Nephron (organoid): Measurements from ENCODE around the gene ST3GAL5.

Experiments used
- H3K27ac Mint-ChIP-seq, 3 experiments: 2 replicates each; pipeline ENCODE4 v1.8.0; 2020; ENCODE audit warnings: mixed read lengths in 3 of 3, mild to moderate bottlenecking in 2 of 3, moderate library complexity in 1 of 3
- H3K27me3 Mint-ChIP-seq: 2 replicates; pipeline ENCODE4 v1.8.0; 2021; ENCODE audit warnings: low read depth, mild to moderate bottlenecking, moderate library complexity, mixed read lengths
- H3K36me3 Mint-ChIP-seq: 2 replicates; pipeline ENCODE4 v1.8.0; 2020; ENCODE audit warnings: low read depth, mixed read lengths
- H3K4me1 Mint-ChIP-seq: 2 replicates; pipeline ENCODE4 v1.8.0; 2020; ENCODE audit warnings: mixed read lengths
- H3K4me3 Mint-ChIP-seq, 3 experiments: 2 replicates each; pipeline ENCODE4 v1.8.0; 2020; ENCODE audit warnings: mild to moderate bottlenecking in 3 of 3, mixed read lengths in 3 of 3, moderate library complexity in 2 of 3
- H3K9me3 Mint-ChIP-seq: 2 replicates; pipeline ENCODE4 v1.8.0; 2020; ENCODE audit warnings: mixed read lengths
- TF ChIP-seq, protein P1 (sequence below), 3 experiments: fragments of 200-600 bp; sonication (generic); IDR thresholded peaks; one replicate each; pipeline ENCODE4 v1.5.0; 2021; ENCODE audit warnings: antibody characterized with exemption in 3 of 3; ENCODE audit not compliant: unreplicated experiment in 3 of 3

ST3GAL5 gene

DNA sequence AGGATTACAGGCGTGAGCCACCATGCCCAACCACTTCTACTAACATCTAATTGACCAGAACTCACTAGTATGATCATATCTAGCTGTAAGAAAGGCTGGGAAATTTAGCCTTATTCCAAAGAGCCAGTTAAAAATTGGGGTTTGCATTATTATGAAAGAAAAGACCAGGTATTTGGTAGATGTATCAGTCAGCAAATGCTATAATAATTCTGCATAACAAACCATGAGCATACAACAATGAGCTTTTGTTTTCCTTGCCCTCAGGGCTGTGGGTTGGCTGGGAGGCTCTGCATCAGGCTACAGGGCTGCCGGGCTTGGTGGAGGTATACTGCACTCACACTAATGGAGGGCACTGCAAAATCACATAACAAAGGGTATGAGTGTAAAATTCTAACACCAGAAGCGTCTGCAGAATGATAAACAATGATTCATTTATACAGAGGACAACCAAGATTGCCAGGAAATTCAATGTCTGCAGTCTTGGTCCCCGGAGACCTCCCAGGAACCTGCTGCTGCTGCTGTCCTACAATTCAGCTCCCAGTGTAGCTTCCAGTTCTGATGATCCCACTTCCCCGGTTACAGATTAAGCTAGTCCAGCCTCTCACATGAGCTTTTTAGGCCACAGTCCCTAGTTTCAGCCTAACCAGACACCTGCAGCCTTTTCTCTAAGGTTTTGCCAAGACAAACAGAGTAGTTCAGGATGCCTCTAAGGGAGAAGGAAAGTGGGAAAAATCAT lies 32.2 kb upstream of the ST3GAL5 start:
- peaks cover 23% of the 10 kb centered on the region for H3K4me1 Mint-ChIP-seq
- H3K9me3 Mint-ChIP-seq = no peaks in the 10 kb centered on the region
- TF ChIP-seq, protein P1, sequence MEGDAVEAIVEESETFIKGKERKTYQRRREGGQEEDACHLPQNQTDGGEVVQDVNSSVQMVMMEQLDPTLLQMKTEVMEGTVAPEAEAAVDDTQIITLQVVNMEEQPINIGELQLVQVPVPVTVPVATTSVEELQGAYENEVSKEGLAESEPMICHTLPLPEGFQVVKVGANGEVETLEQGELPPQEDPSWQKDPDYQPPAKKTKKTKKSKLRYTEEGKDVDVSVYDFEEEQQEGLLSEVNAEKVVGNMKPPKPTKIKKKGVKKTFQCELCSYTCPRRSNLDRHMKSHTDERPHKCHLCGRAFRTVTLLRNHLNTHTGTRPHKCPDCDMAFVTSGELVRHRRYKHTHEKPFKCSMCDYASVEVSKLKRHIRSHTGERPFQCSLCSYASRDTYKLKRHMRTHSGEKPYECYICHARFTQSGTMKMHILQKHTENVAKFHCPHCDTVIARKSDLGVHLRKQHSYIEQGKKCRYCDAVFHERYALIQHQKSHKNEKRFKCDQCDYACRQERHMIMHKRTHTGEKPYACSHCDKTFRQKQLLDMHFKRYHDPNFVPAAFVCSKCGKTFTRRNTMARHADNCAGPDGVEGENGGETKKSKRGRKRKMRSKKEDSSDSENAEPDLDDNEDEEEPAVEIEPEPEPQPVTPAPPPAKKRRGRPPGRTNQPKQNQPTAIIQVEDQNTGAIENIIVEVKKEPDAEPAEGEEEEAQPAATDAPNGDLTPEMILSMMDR (IDR thresholded peaks at IDR 0.05; ENCODE audit: unreplicated experiment in 3 of 3) = no peak

DNA sequence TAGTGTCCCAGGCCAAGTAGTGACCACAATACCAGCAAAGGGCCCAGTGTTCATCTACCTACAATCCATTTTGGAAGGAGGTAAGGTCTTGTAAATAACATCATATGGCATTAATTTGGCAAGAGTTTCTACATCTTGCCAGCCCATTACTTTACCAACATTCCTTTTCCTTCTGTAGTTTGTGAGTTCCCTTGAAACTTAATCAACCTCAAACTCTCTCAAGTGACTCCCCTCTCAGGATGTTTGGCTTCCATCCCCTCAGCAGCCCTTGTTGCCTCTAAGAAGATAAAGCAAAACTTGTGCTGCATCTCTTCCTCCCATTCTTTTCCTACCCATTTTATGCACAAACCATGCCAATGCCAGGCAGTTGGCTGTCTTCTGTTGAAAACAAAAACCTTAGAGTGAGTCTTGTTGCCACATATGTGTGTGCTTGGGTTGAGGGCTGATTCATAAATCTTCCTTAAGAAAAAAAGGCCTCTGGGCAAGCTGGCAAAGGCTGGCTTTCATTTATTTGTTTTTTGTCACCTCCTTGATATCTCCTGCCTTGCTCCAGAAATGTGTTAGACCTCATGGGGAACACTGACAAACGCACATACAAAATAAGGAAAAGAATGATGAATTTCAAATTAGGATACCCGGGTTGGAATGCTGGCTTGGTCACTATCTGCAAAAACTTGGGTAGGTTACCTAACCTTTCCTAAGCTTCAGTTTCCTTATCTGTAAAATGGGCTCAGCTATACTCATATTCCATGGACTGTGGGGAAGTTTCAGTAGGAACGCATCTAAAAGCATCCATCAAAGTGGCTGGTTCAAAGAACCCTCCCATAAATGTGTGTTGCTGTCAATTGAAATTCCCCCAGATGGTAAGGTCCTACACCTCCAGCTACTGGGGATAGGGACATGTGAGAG lies 29.4 kb upstream of the ST3GAL5 start:
- H3K27ac Mint-ChIP-seq = no peak overlapping the region
- no peaks in the 10 kb centered on the region for H3K36me3 Mint-ChIP-seq
- H3K4me3 Mint-ChIP-seq = no peak overlapping the region
- no peaks in the 10 kb centered on the region for H3K27me3 Mint-ChIP-seq
- TF ChIP-seq, protein P1 (IDR thresholded peaks at IDR 0.05; ENCODE audit: unreplicated experiment in 3 of 3) = no peak
- H3K9me3 Mint-ChIP-seq = no peaks in the 10 kb centered on the region
- peaks cover 24% of the 10 kb centered on the region for H3K4me1 Mint-ChIP-seq

More for the DNA sequence above, 32.2 kb upstream of the ST3GAL5 start:
- peaks cover 3% of the 10 kb centered on the region for H3K27me3 Mint-ChIP-seq
- no peaks in the 10 kb centered on the region for H3K36me3 Mint-ChIP-seq
- H3K27ac Mint-ChIP-seq = peak overlapping the region; percentile 72 to 78 (median 78)
- no peak overlapping the region for H3K4me3 Mint-ChIP-seq

DNA sequence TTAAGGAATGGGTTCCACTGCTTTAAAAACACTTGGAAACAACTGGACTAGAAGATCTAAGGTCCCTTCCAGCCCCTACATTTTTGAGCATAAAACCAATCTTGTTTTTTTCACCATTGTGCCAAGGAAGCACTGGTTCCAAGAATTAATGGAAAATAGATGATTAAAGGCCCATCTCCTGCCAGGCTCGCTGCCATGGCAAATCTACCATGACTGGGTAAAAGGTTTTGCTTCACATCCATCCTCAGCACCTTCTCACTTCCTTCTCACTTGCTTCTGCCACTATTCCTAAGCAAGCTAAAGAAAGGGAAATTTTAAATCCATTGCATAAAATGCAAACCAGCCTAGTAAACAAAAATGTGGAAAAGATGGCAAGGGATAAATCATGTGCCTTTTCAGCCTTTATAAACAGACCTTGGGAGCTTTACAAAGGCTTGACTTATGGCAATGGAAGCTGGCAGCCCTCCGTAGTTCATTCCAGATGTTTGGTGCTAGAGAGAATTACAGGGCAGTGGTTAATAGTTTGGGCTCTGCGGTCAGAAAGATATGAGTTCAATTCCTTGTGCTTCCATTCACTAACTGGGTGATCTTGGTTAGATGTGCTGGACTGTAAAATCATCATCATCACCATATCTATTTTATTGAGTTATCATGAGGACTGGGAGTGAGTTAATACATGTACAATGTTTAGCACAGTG lies 27.0 kb upstream of the ST3GAL5 start:
- no peaks in the 10 kb centered on the region for H3K27me3 Mint-ChIP-seq
- H3K27ac Mint-ChIP-seq = peak overlapping the region in 1 of 3 experiments; percentile 33
- H3K4me1 Mint-ChIP-seq = peaks cover 19% of the 10 kb centered on the region
- H3K36me3 Mint-ChIP-seq = no peaks in the 10 kb centered on the region
- H3K4me3 Mint-ChIP-seq = no peak overlapping the region
- no peaks in the 10 kb centered on the region for H3K9me3 Mint-ChIP-seq
- TF ChIP-seq, protein P1 (IDR thresholded peaks at IDR 0.05; ENCODE audit: unreplicated experiment in 3 of 3) = no peak

DNA sequence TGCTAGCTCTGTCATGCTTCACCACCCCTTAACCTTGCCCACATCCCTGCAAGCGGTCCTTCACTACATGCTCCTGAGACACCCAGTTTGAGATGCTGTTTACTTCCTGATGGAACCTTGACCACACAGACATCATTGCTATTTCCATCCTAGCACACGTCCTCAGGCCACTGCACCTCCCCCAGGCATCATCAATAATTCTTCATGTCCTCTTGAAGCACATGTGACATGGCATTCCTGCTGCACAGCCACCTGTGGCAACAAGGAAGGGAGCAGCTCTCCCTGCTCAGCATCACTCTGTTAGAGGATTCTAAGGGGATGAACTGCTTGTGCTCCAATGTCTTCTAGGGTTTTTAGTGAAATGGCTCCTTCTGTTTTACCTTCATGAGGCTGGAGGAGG lies 26.1 kb upstream of the ST3GAL5 start:
- TF ChIP-seq, protein P1 (IDR thresholded peaks at IDR 0.05; ENCODE audit: unreplicated experiment in 3 of 3) = no peak
- Mint-ChIP-seq H3K4me1 (peaks cover 21% of the 10 kb centered on the region), H3K36me3 (no peaks in the 10 kb centered on the region), H3K27me3 (no peaks in the 10 kb centered on the region), H3K4me3 (no peak overlapping the region), H3K27ac (peak overlapping the region in 2 of 3 experiments; percentile 67 to 72), H3K9me3 (no peaks in the 10 kb centered on the region)

DNA sequence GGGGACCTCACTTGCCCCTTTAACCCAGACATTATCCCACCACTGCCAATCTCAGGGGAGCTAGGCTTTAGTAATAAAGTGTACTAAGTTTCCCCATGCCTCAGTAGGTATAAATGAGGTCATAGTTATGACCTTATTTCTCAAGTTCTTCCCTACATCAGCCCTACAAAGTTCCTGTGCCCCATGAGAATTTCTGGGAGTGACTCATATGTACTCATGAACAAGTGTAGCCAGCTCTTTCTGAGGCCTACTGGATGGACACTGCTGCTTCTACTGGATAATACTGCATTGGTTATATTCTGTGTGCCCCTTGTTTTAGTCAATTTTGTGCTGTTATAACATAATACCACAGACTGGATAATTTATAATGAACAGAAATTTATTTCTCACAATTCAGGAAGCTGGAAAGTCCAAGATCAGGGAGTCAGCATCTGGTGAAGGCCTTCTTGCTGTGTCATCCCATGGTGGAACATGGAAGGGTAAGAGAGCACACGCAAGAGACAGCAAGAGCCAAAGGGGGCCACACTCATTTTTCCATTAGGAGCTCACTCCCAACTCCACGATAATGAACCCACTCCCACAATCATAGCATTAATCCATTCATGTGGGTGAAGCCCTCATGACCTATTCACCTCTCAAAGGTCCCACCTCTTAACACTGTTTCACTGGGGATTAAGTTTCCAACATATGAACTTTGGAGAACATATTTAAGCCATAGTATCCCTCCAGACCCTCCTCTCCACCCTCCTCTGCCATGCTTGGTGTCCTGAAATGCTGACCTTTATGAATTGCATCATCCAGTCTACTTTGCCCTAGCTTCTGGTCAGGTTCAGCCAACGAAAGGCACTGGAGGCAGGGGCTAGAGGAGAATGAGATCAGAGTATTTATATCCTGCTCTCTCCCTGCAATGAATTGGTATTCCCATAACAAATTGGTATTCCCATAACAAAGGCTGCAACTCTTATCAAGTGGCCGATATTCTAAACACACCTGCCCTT lies 25.4 kb upstream of the ST3GAL5 start:
- Mint-ChIP-seq H3K27me3 (no peaks in the 10 kb centered on the region), H3K36me3 (no peaks in the 10 kb centered on the region), H3K9me3 (no peaks in the 10 kb centered on the region), H3K4me1 (peaks cover 21% of the 10 kb centered on the region), H3K27ac (peak overlapping the region in 2 of 3 experiments; percentile 67 to 72), H3K4me3 (no peak overlapping the region)
- TF ChIP-seq, protein P1 (IDR thresholded peaks at IDR 0.05; ENCODE audit: unreplicated experiment in 3 of 3) = no peak
